NCI-H774 (cell line): ENCODE data around the gene NALCN.
A peak's percentile ranks its signal among the peaks of the same experiment; 100 is the strongest.

ENCODE experiments used
- DNase-seq: peaks from one replicate; lab custom pipeline; 2025; lab: John Stamatoyannopoulos, UW

The NALCN gene

GRCh38 chr13:101291206-101291605 is 125.1 kb downstream of the NALCN start:
- no peak for DNase-seq

GRCh38 chr13:101289764-101290163 is 126.5 kb downstream of the NALCN start:
- DNase-seq: peak; percentile 67

GRCh38 chr13:101283782-101284181 is 132.5 kb downstream of the NALCN start:
- no peak for DNase-seq

- DNase-seq: no peak
Measured at GRCh38 chr13:101272886-101273285, 143.4 kb downstream of the NALCN start.

- DNase-seq: no peak
Measured at GRCh38 chr13:101271681-101272245, 144.5 kb downstream of the NALCN start.

GRCh38 chr13:101267656-101268055 is 148.7 kb downstream of the NALCN start:
- no peak for DNase-seq

GRCh38 chr13:101265934-101266333 is 150.4 kb downstream of the NALCN start:
- DNase-seq: no peak

GRCh38 chr13:101264931-101265330 is 151.4 kb downstream of the NALCN start:
- no peak for DNase-seq

GRCh38 chr13:101262306-101262705 is 154.0 kb downstream of the NALCN start:
- no peak for DNase-seq

GRCh38 chr13:101258509-101258908 is 157.8 kb downstream of the NALCN start:
- no peak for DNase-seq

GRCh38 chr13:101258071-101258470 is 158.2 kb downstream of the NALCN start:
- no peak for DNase-seq

- no peak for DNase-seq
Measured at GRCh38 chr13:101248739-101249514, 167.4 kb downstream of the NALCN start.

GRCh38 chr13:101242720-101243119 is 173.6 kb downstream of the NALCN start:
- DNase-seq: no peak

GRCh38 chr13:101238555-101238954 is 177.8 kb downstream of the NALCN start:
- no peak for DNase-seq

- no peak for DNase-seq
Measured at GRCh38 chr13:101231751-101232428, 184.4 kb downstream of the NALCN start.

- DNase-seq: no peak
Measured at GRCh38 chr13:101230271-101230890, 185.9 kb downstream of the NALCN start.

GRCh38 chr13:101219609-101220265 is 196.6 kb downstream of the NALCN start:
- no peak for DNase-seq

- no peak for DNase-seq
Measured at GRCh38 chr13:101218484-101218883, 197.8 kb downstream of the NALCN start.

- DNase-seq: no peak
Measured at GRCh38 chr13:101217086-101217485, 199.2 kb downstream of the NALCN start.

- no peak for DNase-seq
Measured at GRCh38 chr13:101211261-101211660, 205.0 kb downstream of the NALCN start.

- no peak for DNase-seq
Measured at GRCh38 chr13:101210774-101211173, 205.5 kb downstream of the NALCN start.

- DNase-seq: no peak
Measured at GRCh38 chr13:101209206-101209893, 207.0 kb downstream of the NALCN start.
